Measurements from ENCODE around the gene SMPD3. TPM values are rescaled to one million over a fixed set of nuclear protein-coding genes. Genes with fewer than 3 reads are reported as not detected.
"Not testable (repeated sequence)": the region's sequence is repeated elsewhere in the genome, so short reads cannot be mapped to it uniquely, and the experiment has no call there.

SMPD3 gene
- under 0.01 and 0.86 TPM in 2 replicates for total RNA-seq

DNA sequence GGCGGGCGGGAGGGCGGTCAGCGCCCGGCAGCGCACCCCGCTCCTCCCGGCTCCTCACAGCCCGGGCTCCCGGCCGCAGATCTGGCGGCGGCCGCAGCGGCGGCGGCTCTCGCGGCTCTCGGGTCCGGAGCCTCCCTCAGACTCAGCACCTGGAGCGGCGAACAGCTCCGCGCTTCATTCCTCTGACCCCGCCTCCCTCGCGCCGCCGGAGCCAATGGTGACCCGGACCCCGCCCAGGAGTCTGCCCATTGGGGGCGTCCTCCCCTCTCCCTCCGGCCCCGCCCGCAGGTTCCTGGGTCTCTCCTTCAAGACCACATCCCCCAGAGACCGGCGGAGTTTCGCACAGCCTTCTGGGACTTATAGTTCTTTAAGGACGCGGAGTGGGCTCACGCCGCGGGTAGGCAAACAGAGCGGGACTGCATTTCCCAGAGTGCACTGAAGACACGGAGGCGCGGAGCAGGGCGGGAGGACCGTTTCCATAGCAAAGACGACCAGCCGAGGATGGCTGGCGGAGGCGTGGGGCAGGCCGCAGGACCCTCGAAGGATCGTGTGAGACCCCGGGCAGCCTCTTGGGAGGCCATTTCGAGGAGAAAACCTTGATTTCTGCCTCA, at the start of gene SMPD3:
Gene SMPD3, minus strand, starts transcription at position 149 of the 611 bp plus-strand sequence. CDS start 76,327 bp downstream, outside the sequence.
- H3K4me3 ChIP-seq (ENCODE audit: low read depth, low read length), result peak within 1 kb of the TSS; percentile 55
- DNase-seq (ENCODE audit: low read depth), result peak; percentile 99
- TF ChIP-seq, protein P1, sequence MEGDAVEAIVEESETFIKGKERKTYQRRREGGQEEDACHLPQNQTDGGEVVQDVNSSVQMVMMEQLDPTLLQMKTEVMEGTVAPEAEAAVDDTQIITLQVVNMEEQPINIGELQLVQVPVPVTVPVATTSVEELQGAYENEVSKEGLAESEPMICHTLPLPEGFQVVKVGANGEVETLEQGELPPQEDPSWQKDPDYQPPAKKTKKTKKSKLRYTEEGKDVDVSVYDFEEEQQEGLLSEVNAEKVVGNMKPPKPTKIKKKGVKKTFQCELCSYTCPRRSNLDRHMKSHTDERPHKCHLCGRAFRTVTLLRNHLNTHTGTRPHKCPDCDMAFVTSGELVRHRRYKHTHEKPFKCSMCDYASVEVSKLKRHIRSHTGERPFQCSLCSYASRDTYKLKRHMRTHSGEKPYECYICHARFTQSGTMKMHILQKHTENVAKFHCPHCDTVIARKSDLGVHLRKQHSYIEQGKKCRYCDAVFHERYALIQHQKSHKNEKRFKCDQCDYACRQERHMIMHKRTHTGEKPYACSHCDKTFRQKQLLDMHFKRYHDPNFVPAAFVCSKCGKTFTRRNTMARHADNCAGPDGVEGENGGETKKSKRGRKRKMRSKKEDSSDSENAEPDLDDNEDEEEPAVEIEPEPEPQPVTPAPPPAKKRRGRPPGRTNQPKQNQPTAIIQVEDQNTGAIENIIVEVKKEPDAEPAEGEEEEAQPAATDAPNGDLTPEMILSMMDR (IDR thresholded peaks at IDR 0.05; ENCODE audit: insufficient read depth, low read depth, low read length), result no peak

DNA sequence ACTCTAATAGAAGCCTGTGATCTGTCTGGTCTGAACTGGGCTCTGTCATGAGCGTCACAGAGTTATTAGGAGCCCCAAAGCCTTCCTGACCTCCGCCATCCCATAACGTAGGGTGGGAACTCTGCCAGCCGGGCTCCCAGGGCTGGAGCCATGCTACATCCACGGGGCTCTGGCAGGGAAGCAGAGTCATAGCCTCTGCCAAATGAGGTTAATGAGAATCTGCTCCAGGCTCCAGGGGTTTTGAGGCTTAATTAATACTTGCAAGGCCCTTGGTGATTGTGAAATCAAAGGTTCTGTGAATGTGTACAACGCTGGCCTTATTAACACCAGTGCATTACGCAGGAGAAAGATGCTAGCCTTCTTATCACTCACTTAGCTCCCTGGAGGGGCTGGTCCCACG, 48.4 kb upstream of the SMPD3 start:
- no peak overlapping the region for H3K4me3 ChIP-seq (ENCODE audit: low read depth, low read length)
- peak; percentile 4 for DNase-seq (ENCODE audit: low read depth)
- TF ChIP-seq, protein P1 (IDR thresholded peaks at IDR 0.05; ENCODE audit: insufficient read depth, low read depth, low read length), result no peak

DNA sequence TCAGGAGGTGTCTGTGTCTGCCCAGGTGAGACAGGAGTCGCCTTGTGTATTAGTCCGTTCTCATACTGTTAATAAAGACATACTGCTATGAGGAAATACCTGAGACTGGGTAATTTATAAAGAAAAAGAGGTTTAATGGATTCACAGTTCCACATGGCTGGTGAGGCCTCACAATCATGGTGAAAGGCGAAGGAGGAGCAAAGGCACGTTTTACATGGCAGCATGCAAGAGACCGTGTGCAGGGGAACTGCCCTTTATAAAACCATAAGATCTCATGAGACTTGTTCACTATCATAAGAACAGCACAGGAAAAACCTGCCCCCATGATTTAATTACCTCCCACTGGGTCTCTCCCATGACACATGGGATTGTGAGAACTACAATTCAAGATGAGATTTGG, 46.0 kb upstream of the SMPD3 start:
- H3K4me3 ChIP-seq (ENCODE audit: low read depth, low read length); DNase-seq (ENCODE audit: low read depth): not testable (repeated sequence)

DNA sequence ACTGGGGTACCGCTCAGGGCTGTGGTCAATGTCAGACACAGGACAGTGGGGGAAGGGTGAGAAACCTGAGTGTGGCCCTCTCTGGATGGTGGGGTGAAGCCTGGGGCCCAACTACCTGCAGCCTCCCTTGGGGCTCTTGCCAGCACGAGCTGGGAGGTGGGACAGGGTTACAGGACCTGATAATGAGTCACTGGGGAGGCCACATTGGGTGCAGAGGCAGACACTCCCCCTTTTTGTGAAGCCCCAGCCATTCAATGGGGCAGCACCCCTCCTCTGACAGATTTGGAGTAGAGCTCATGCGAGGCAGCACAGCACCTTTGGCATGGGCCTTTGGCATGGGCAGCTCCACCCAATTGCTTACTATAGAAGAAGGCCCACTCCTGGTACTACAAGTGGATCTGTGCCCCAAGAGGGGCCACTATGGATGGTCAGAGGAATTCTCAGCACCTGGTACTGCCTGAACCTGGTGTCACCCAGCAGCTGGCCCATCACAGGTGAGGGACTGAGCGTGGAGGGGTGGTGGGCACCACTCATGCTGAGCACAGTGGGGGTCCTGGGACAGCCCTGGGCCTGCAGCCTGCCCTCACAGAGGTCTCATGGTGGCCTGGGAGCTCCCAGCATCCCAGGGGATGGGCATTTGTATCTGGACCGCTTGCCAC, 45.2 kb upstream of the SMPD3 start:
- H3K4me3 ChIP-seq (ENCODE audit: low read depth, low read length), result no peak overlapping the region
- no peak for DNase-seq (ENCODE audit: low read depth)
- TF ChIP-seq, protein P1 (IDR thresholded peaks at IDR 0.05; ENCODE audit: insufficient read depth, low read depth, low read length), result no peak

DNA sequence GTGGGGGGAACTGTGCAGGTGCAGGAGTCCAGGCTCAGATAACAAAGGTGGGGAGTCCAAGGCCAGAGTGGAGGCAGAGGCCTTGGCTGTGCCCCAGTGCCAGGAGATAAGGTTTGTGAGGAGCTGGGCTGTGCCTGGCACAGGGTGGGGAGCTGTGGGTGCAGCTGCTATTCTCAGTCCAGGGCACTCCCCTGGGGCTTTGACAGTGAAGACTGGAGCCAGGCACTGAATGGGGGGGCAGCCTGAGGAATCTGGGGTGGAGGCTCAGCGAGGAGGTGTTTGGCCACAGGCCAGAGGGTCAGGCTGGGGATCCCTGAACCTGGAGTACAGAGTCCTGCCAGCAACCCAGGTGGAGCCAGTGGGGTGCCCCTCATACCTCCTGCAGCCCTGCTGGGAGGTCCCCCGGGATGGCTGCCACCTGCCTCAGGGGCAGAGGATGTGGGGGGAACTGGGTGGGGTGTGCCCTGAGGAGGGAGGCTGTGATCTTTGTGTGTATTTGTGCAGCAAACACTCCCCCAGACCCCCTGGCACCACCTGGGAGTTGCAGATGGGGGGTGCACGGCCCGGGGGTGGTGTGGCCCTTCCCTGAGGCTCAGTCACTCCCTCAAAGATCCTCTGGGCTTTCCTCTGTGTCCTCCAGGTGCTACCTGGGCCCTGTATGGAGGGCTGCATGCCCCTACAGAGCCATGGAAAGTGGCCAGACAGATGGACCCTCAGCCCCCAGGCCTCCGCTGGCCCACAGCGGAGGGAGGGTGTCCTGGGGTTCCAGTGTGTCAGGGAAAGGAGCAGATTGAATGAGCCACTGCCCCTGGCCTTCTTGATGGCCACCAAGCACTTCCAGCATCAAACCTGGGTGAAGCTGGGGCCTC, 44.5 kb upstream of the SMPD3 start:
- TF ChIP-seq, protein P1 (IDR thresholded peaks at IDR 0.05; ENCODE audit: insufficient read depth, low read depth, low read length), result no peak
- H3K4me3 ChIP-seq (ENCODE audit: low read depth, low read length), result no peak overlapping the region
- DNase-seq (ENCODE audit: low read depth), result no peak

DNA sequence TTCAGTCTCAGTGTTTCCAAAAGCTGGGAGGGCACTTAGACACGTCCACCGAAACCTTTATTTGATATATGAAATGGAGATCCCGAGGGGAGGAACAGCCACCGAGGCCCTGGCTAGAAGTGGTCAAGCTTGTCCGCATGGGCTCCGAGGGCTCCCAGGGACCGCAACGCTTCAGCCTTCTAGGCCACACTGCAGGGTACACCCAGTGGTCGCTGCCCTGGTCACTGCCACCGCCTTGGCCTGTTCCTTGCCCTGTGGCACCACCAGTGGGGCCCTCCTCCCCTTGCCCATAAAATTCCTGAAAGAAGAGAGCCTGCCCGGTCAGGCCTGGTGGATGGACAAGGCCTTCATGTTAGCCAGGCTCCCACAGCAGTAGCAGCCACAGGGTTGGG, 43.8 kb upstream of the SMPD3 start:
- DNase-seq (ENCODE audit: low read depth), result no peak
- TF ChIP-seq, protein P1 (IDR thresholded peaks at IDR 0.05; ENCODE audit: insufficient read depth, low read depth, low read length), result no peak
- H3K4me3 ChIP-seq (ENCODE audit: low read depth, low read length), result no peak overlapping the region

DNA sequence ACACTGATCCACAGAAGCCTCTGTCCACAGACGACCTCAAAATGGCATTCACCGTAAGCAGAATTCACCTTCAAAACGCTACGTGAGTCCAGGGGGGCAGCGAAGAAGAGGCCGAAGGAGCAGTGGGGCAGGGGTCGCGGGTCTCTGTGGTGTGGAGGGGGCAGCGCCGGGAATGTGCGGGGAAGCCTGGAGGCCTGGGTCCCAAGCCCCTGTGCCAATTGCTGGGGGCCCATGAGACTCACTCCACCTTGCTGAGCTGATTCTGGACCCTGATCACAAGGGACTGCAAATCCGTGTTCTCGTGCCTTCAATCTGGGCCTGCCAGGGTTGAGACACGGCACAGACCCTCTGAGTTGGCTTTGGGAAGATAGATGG, 43.3 kb upstream of the SMPD3 start:
- TF ChIP-seq, protein P1 (IDR thresholded peaks at IDR 0.05; ENCODE audit: insufficient read depth, low read depth, low read length), result no peak
- no peak overlapping the region for H3K4me3 ChIP-seq (ENCODE audit: low read depth, low read length)
- no peak for DNase-seq (ENCODE audit: low read depth)
